ENCODE results near the gene WDR5.

WDR5 gene

GRCh38 chr9:134132208-134132870 lies 3.5 kb upstream of the WDR5 start:
- no peak for DNase-seq

GRCh38 chr9:134134949-134135342 lies 936 bp upstream of the WDR5 start:
- DNase-seq: no peak

- peak; percentile 26 for DNase-seq
Measured at GRCh38 chr9:134136118-134136995, 475 bp downstream of the WDR5 start.

- DNase-seq: no peak
Measured at GRCh38 chr9:134136996-134137299, 1.1 kb downstream of the WDR5 start.

GRCh38 chr9:134138292-134138691 lies 2.4 kb downstream of the WDR5 start:
- DNase-seq: no peak

- no peak for DNase-seq
Measured at GRCh38 chr9:134139081-134139480, 3.2 kb downstream of the WDR5 start.

- DNase-seq: no peak
Measured at GRCh38 chr9:134141906-134142305, 6.0 kb downstream of the WDR5 start.

GRCh38 chr9:134144801-134145200 lies 8.9 kb downstream of the WDR5 start:
- no peak for DNase-seq

- no peak for DNase-seq
Measured at GRCh38 chr9:134145262-134145661, 9.4 kb downstream of the WDR5 start.

GRCh38 chr9:134146774-134147493 lies 11.1 kb downstream of the WDR5 start:
- DNase-seq: no peak

- DNase-seq: no peak
Measured at GRCh38 chr9:134149380-134149779, 13.5 kb downstream of the WDR5 start.

GRCh38 chr9:134150557-134151214 lies 14.8 kb downstream of the WDR5 start:
- no peak for DNase-seq

GRCh38 chr9:134152022-134152448 lies 16.2 kb downstream of the WDR5 start:
- no peak for DNase-seq

GRCh38 chr9:134152488-134152887 lies 16.6 kb downstream of the WDR5 start:
- DNase-seq: no peak

GRCh38 chr9:134153450-134153849 lies 17.6 kb downstream of the WDR5 start:
- DNase-seq: no peak

- DNase-seq: no peak
Measured at GRCh38 chr9:134154262-134154701, 18.4 kb downstream of the WDR5 start.

- DNase-seq: no peak
Measured at GRCh38 chr9:134155812-134156377, 20.0 kb downstream of the WDR5 start.

- no peak for DNase-seq
Measured at GRCh38 chr9:134156564-134157377, 20.9 kb downstream of the WDR5 start.

- DNase-seq: no peak
Measured at GRCh38 chr9:134157378-134157885, 21.6 kb downstream of the WDR5 start.

GRCh38 chr9:134158242-134158641 lies 22.4 kb downstream of the WDR5 start:
- DNase-seq: no peak

GRCh38 chr9:134158753-134159392 lies 23.0 kb downstream of the WDR5 start:
- no peak for DNase-seq

All from activated T-cell treated with anti-CD3 and anti-CD28 coated beads, Interleukin-2, amount 50 U/mL, for 1 hour (primary cell).